Ecto neural progenitor cell (in vitro differentiated cells): ENCODE data around the gene LRRK2.
"Not testable (repeated sequence)": the region's sequence is repeated elsewhere in the genome, so short reads cannot be mapped to it uniquely, and the experiment has no call there.

Source experiments
- DNase-seq: peaks from one replicate; pipeline ENCODE4 v3.0.0-alpha.2; 2018; ENCODE audit warnings: low spot score

The LRRK2 gene

DNA sequence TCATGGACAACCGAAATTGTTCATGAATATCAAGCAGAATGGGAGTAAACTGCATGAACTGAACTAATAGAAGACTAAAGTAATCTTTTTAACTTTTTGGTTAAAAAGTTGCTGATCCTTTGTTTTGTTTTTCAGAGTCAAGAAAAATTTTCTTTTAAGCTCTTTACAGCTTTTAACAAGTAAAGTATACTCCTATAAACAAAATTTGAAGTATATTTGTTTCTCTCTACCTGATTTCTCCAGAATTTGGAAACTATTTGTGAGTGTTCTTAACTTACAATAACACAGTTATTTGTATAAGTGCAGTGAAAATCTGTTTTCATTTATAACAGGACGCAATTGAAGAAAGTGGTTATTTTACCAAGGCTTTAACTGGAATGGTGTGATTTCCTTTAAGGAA is 12.2 kb upstream of the LRRK2 start:
- no peak for DNase-seq

DNA sequence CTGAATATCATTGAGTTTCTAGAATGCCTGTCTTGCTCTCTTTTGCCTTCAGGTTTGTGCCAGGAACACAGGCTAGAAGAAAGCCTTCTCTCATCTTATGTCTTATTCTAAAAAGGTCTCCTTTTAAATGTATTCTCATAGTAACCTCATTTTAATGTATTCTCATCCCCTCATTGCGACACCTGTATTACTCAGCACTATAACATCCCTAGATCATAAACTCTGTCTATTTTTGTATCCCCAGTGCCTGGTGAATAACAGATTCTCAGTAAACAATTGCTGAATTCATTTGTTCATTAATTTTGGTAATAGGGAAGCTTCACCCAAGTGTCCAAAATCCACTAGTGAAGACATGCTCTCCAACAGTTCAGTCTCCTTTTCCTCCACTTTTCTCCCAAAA is 8.8 kb upstream of the LRRK2 start:
- DNase-seq, result no peak

DNA sequence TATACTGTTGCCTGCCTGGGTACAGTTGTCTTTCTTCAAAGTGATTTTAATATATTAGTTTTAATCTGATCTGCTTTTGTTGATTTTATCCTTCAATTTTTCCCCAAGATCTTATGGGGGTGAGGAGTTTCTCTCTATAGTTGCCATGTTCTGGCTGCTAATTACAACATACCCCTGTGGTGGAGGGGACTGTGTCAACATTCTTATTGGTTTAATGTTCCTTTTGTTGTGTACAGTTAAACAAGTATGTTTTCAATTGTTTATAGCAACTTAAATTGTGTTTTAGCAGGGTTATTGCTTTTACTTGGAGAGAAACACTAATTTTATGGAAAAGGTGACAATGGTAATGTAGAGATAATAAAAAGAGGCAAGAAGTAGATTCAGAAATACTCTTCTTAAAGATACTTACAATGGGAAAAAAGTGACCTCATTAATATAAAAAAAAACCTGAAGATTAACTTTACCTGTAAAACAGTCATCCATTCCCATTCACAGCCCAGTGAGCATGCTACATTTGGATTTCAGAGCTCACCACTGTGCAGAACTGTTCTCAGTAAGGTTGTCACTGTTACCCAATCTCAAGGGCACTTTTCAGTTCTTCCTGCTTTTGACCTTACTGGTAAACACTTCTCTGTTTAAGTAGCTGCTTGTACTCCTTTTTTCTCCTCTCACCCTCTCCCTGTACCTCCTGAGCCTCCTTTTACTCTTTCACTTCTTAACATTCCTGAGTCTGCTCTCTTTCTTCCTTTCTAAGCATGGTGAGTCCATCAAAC is 8.1 kb upstream of the LRRK2 start:
- DNase-seq, result no peak

DNA sequence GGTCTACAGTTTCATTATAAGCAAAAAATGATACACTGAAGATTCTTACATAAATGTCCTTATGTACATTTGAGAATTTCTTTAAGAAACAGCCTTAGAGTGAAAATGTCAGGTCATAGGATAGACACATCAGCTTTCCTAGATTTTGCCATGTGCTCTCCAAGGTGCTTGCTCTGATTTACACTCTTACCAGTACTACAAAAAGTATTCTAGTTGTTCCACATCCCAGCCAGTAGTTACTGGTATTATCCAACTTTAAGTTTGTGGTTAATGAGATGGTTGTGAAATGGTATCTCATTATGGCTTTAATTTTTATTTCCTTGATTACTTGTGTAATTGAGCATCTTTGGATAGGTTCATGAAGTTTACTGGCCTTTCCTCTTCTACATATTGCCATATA is 5.0 kb upstream of the LRRK2 start:
- no peak for DNase-seq

DNA sequence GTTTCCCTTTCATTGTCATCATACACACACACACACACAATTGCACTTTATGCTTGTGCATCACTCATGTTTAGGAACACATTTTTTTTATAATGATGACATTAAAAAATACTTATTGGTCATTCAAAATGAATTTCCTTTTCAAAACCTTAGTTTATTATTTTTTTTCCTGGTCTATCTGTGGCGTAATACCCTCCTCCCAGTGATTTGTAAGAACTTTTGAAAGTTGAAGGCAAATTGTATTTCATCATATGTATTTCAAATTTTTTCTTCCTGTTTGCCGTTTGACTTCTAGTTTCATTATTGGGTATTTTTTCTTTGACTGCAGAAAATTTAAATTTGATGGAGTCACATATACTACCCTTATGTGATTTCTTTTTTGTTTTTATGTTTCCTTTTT is 2.5 kb upstream of the LRRK2 start:
- no peak for DNase-seq

DNA sequence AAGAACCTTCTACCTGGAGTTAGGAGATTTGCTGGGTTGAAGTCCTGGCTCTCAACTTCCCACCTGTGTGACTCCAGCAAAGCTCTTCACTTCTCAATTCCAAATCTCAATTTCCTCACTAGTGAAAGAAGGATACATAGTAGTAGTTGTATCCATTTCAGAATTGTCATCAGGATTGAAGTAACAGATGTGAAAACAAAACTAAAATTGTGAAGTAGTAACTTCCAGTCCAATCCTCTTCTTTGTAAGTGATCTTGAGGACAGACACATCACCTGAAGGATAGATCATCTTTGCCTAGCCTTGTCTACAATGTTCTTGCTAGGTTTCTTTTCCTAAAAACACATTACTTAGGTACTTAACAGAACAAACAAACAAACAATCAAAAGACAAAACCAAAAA is 1.2 kb upstream of the LRRK2 start:
- DNase-seq, result no peak

DNA sequence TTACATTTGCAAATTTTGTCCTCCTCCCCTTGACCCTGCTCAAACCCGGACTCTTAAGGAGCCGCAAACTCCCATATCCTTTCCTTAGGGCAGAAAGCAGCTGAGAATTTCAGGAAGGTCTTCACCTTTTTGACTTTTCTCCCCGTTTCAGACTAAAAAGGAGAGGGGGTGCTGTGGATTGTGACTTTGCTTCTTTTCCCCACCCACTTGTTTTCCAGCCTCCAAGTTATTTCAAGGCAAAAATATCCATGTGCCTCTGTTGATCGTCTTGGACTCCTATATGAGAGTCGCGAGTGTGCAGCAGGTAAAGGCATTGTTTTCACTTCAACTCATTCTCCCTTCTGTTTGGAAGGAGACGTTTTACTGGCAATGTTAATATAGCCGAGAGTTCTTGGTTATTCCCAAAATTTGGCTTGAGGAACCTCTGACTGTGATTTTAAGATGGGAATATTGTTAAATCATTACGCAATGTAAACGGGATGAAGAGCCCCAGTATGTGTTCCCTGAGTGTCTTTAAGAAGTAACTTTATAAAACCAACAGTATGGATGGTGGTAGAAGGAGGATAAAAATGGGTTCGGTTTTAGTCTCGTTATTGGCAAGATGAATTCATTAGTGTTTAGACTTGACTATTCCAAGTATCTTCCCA is 663 bp downstream of the LRRK2 start:
- DNase-seq, result no peak

DNA sequence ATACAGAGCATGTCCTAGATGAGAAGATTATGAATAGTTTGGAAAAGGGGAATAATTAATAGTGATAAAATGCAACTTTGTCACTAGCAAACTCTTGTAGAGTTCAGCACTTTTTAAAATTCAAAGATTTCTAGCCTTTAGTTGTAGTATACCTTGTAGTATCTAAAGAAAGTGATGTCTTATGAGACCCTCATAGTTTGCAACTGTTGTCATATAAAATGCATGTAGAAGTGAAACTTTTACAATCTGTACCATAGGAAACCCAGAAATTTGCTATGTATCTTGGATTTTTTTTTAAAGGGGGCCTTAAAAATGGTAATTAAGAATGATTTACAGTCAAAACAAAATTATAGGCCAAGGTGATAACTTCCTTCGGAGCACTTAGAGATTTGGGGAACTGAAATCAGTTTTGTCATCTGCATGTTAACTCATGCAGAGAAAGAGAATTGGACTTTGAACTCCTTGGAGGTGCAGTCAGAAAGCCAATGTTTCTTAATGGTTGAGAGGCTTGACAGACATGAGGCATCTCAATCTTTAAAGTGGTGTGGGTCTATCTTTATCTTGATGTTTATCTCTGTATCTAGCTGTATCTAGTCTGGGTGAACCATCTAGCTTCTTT is 1.3 kb downstream of the LRRK2 start:
- no peak for DNase-seq

DNA sequence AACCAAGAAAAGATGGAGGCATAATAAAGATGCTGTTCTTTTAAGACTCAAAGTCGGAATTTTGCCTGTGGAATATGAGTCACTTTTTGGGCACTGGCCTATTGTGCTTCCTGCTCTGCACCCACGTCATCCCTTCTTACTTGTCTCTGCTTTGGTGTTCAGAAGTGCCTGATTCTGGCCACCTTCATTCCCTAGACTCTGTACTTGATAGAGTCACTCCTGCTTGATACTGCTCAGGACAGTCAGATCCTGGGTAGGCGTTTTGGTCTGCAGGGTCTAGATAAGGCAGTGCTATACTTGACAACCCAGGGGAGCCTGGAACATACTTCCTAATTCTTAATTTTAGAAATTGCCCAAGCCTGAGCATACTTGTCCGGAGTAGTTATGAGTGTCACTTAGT is 1.9 kb downstream of the LRRK2 start:
- no peak for DNase-seq

DNA sequence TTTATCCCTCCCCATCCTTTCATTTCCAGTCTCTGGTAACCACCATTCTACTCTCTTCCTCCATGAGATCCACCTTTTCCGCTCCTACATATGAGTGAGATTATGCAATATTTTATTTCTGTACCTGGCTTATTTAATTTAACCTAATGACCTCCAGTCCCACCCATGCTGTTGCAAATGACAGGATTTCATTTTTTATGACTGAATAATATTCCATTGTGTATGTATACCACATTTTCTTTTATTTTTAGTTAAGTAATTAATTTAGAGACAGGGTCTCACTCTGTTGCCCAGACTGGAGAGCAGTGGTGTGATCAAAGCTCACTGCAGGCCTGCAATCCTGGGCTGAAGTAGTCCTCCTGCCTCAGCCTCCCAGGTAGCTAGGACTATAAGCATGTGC is 2.6 kb downstream of the LRRK2 start:
- DNase-seq, result no peak

DNA sequence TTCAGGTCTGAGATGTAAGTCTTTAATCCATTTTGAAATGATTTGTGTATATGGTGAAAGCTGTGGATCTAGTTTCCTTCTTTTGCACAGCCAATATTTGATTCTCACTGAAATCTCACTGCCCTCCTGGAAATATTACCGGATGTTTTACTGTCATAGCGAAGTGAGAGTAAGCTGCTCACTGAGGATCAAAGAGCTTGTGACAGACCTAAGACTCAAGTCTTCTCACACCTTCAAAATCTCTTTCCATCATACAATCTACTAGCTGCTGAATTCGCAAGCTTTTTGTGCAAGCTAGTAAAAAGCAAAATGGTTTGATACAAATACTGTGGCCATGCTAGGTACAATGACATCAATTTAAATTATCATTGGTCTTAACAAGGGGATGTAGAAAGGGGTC is 3.9 kb downstream of the LRRK2 start:
- no peak for DNase-seq

DNA sequence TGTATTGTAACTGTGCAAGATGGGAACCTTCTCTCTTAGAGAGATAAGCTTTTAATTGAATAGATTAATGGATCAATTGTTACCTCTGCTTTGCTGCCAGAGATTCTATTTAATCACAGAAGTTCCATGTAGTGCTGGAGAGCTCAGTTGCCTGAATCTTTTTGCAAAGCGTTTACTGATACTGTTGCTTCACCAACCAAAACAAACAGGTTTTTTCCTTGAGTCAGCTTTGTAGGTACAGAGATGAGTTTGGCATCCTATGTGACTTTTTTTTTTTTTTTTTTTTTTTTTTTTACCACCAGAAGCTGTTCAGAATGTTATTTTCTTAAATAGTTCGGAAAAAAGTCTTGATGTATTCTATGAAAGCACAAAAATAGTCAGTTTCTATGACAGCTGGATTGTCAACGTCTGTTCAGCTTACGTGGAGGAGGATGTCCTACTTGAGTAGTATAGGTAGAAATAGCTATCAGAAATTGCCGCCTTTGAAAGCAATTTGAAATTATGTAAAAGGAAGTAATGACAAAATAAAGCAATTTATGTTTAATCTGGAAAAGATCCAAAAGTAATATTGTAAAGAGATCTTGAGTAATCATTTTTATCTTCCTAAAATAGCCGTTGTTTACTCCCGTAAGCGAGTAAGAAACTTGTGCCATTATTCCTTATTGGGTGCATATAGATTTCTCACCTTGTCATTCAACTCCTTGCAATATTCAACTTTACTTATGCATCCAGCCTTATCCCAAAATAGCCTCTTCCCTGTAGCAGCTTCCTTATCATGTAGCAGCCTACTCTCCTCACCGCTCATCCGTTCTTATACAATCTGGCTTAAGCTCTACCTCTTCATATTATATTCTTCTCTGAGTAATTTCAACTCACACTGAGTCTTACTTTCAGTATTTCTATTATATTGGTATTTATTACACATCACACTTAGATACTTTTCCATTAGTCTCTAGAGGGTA is 5.2 kb downstream of the LRRK2 start:
- DNase-seq, result no peak

DNA sequence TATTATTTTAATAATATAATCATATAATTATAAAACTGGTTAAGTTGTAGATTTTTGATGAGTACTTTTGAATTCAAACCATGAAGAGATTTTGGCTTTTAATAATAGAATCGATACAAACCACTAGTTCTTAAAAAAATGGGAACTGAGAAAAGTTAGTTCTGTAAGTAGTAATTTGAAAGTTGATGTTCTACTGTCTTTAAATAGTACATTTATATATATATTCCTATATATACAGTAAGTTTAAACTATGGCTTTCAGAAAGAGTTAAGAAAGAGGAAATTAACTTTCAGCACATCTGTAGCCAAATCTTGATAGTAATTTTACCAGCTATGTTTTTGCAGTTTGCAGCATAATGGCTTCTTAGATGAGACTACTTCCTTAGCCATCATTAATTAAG is 7.8 kb downstream of the LRRK2 start:
- DNase-seq, result no peak

DNA sequence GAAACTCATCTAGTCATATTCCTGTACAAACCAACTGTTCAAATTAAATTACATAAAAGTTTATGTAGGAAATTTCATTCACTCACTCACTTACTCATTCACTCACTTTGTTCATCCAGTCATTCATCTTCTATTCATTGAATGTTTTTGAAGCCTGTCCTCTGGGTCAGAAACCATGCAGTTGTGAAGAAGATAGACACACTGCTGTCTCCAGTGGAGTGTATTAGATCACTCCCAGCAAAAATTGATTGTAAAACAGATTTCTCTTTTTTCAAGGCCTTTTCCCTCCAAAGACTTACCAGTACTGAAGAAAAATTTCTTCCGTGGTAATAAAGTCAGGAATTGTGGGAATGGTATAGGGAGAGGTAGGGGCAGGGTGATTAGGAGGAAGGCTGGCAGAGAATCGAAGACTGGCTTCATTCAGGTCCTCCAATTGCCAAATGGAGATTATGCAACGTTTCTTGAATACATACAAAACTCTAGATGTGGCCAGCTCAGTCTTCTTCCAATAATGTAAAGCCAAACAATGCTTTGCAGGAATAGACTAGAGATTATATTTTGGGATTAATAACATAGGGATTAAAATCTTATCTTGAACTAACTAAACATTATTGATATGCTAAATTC is 9.1 kb downstream of the LRRK2 start:
- no peak for DNase-seq

DNA sequence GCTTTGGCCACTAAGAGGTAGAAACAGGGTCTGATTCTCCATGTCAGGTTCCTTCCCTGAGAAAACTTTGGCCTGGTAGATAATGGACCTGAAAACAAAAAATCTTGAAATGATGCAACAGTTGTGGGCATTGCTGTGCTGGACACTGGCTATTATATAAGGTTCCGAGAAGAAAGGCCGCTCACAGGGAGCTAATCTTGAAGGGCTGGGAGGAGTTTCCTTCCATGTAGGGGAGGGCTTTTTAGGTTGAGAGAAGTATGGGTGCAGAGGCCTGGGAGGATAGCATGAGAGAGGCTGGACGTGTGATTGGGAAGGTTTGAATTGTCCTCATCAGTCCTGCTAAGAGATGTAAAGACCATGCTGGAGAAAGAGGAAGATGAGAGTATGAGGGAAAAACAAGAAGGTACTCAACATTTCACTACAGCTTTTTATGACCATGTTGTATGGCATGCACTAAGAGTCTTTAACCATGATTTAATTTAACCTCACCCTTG is 11.6 kb downstream of the LRRK2 start:
- no peak for DNase-seq

DNA sequence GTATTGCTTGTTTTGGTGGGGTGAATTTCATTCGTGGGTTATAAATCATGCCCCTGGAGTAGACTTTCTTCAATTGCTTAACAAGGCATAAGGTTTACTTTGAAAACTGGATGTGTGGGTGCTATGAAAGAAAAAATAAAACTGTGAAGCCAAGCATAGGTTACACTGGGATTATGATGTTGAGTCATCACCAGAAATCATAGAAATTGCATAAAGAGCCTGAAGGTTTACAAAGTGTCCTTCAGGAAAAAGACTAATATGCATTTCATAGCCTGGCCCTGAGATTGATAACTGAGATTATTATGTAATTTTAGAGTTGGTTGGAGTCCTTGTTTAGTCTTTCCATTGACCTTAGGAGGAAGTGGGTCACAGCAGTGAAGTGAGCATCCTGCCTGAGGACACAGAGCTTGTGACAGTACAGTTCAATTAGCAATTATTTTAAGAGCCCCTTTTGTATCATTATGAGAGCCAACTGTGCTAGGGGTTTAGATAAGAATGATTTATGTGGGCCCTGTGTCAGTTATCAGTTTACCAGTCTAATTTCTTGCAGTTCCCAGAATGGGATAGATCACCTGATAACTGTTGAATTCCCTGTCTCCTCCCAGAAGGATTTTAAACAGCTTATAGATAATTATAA is 13.6 kb downstream of the LRRK2 start:
- no peak for DNase-seq

DNA sequence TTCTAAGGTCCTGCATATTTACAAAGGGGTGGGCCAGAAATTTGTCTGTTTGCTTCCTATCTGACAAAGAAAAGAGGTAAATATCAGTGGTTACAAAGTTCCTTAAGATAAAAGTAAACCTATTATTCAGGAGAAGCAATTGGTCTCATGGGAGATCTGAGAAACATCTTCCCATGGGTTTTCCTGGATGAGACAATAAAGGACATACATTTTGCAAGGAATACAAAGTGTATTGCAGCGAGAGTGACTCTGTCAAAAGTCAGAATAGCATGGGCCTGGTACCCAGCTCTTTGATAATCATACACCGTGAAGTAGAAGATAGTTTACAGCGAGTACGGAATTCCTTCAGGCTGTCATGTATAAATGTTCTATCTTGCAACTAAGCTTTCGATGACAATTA is 14.2 kb downstream of the LRRK2 start:
- DNase-seq, result no peak

DNA sequence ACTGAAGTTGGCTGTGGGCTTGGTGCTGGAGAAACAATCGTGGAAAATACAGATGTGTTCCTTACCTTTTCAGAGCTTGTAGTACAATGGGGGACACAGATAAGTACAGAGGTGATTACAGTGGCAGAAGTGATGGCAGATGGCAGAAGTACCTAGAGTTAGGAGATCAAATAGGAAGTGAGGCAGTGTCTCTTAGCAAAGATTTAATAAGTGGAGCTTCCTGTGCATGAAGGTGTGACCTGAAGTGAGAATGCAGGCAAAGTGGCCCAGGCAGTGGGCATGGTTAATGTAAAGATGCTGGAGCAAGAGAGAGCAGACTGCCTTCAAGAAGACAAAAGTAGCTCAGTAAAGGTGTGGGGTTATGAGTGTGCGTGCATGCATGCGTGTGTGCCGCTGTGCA is 16.0 kb downstream of the LRRK2 start:
- DNase-seq, result no peak

DNA sequence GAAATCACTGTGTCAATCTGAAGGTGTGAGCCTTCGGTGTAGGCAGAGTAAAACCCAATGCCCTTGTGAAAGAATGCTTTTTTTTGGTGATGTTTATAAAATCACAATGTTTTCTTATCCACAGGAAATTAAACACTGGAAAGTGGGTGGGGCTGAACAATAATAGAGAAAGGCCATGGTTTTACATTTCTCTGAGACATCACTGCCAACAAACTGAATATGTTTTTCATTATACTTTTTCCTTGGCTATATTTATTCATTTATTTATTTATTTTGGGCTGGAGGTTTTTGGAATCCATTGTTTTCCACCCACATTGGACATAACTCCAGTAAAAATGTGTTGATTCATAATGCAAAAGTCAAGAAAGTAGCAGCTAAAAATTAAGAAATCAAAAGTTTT is 16.9 kb downstream of the LRRK2 start:
- DNase-seq, result no peak

DNA sequence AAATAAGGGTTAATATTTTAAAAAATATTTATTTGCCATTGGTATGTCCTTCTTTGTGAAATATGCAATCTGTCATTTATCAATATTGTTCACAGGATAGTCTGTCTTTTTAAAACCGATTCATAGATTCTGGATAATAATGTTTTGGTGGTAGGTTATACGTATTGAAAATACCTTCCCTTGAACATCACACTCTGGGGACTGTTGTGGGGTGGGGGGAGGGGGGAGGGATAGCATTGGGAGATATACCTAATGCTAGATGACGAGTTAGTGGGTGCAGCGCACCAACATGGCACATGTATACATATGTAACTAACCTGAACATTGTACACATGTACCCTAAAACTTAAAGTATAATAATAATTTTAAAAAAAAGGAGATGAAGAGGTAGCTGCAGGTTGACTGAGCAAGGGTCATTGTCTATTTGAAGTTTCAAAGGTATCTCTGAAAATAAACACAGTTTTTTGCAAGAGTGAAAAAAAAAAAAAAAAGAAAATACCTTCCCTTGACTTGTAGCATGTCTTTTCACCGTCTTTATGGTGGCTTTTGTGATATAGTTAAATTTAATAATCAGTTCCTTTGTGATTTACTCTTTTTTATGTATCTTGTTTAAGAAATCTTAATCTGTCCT is 19.8 kb downstream of the LRRK2 start:
- not testable (repeated sequence) for DNase-seq

DNA sequence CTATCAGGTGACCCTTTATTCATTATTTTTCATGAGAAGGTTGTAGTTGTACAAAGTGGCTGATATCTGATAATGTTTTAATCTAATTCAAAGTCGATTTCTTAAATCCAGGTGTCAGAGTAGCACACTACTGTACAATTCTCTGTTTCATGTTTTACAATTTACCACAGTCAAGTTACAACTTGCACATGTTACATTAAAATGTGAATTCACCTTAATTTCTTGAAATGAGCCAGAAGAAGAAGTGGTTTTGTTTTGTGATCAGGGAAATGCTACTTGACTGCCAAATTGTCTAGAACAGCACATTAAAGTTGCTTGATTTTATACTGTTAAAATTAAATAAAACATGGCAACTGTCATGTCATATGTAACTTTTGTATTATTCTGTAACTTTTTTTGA is 23.2 kb downstream of the LRRK2 start:
- DNase-seq, result no peak
